H1 (cell line): ENCODE measurements around the gene FGF23. TPM values are rescaled to one million over a fixed set of nuclear protein-coding genes. Genes with fewer than 3 reads are reported as not detected.

Experiments
- CTCF ChIA-PET: fragments of 300-600 bp; sonication (Branson Sonifier 250); formaldehyde crosslinking; loops from one replicate; lab custom pipeline; 2021; ENCODE audit not compliant: partially characterized antibody; lab: Charles Lee
- POLR2A ChIA-PET: fragments of 300-600 bp; sonication (Branson Sonifier 250); formaldehyde crosslinking; loops from one replicate; lab custom pipeline; 2021; ENCODE audit warnings: inconsistent platforms; ENCODE audit not compliant: partially characterized antibody; lab: Charles Lee
- DNase-seq, 2 experiments: peaks; one replicate each; pipeline versions ENCODE4 v3.0.0 to v3.0.0-alpha.2; 2010 to 2022; ENCODE audit warnings: low spot score in 2 of 2, low read depth in 1 of 2, mixed read lengths in 1 of 2
- FAIRE-seq: peaks from 2 replicates; lab custom pipeline; 2011; peaks lifted over from hg19 to GRCh38; lab: Jason Lieb, UNC
- H2AFZ ChIP-seq: 2 replicates; pipeline ENCODE4 v1.8.1; 2012; ENCODE audit warnings: low read length, inconsistent platforms
- H2AK5ac ChIP-seq: 2 replicates; pipeline ENCODE4 v1.6.1; 2013; ENCODE audit warnings: low read depth, low read length
- H2BK120ac ChIP-seq: replicated peaks from 2 replicates; pipeline ENCODE3; 2013; ENCODE audit warnings: low read depth, low read length, inconsistent platforms
- H2BK12ac ChIP-seq: 2 replicates; pipeline ENCODE4 v1.6.1; 2013; ENCODE audit warnings: low read depth, low read length
- H2BK15ac ChIP-seq: 2 replicates; pipeline ENCODE4 v1.6.1; 2013; ENCODE audit warnings: low read length
- H2BK20ac ChIP-seq: 2 replicates; pipeline ENCODE4 v1.6.1; 2013; ENCODE audit warnings: low read length
- H2BK5ac ChIP-seq: 2 replicates; pipeline ENCODE4 v1.6.1; 2013; ENCODE audit warnings: low read depth, low read length
- H3K14ac ChIP-seq: 2 replicates; pipeline ENCODE4 v1.6.1; 2013; ENCODE audit warnings: inconsistent platforms; ENCODE audit not compliant: insufficient read length
- H3K18ac ChIP-seq: 2 replicates; pipeline ENCODE4 v1.6.1; 2013; ENCODE audit warnings: low read length; ENCODE audit errors: extremely low read depth
- H3K23ac ChIP-seq: 2 replicates; pipeline ENCODE4 v1.6.1; 2013; ENCODE audit warnings: inconsistent platforms; ENCODE audit not compliant: insufficient read length
- H3K23me2 ChIP-seq: 2 replicates; pipeline ENCODE4 v1.6.1; 2013; ENCODE audit warnings: low read depth, low read length
- H3K27ac ChIP-seq: 2 replicates; pipeline ENCODE4 v1.6.1; 2011; ENCODE audit warnings: low read depth, low read length, inconsistent platforms
- H3K27me3 ChIP-seq, 4 experiments: replicated peaks in 1 of 4; 1 replicate in 1 of 4; 2 replicates in 3 of 4; pipeline versions ENCODE4 v1.6.1 to v1.8.1; 2011 to 2013; ENCODE audit warnings: low read length in 3 of 4, mild to moderate bottlenecking in 3 of 4, inconsistent platforms in 2 of 4, mixed read lengths in 2 of 4, moderate library complexity in 1 of 4; ENCODE audit not compliant: control insufficient read depth in 3 of 4, insufficient read depth in 3 of 4; ENCODE audit errors: extremely low read depth in 1 of 4
- H3K36me3 ChIP-seq, 4 experiments: 2 replicates each; pipeline versions ENCODE4 v1.6.1 to v1.8.1; 2011 to 2013; ENCODE audit warnings: mild to moderate bottlenecking in 4 of 4, low read length in 3 of 4, moderate library complexity in 2 of 4, control low read depth in 1 of 4, inconsistent platforms in 1 of 4; ENCODE audit not compliant: insufficient read depth in 4 of 4, control insufficient read depth in 2 of 4
- H3K4ac ChIP-seq: replicated peaks from 2 replicates; pipeline ENCODE3; 2013; ENCODE audit warnings: low read length, low read depth, mixed read lengths, inconsistent platforms; ENCODE audit not compliant: insufficient read length
- H3K4me1 ChIP-seq, 4 experiments: replicated peaks in 1 of 4; 1 replicate in 1 of 4; 2 replicates in 3 of 4; pipeline versions ENCODE4 v1.6.1 to v1.8.1; 2011 to 2013; ENCODE audit warnings: low read length in 3 of 4, inconsistent platforms in 2 of 4, mixed read lengths in 1 of 4; ENCODE audit not compliant: insufficient read depth in 4 of 4, control insufficient read depth in 3 of 4
- H3K4me2 ChIP-seq, 2 experiments: 2 replicates each; pipeline versions ENCODE4 v1.6.1 to v1.8.1; 2011 to 2013; ENCODE audit warnings: low read depth in 2 of 2, low read length in 2 of 2, control low read depth in 1 of 2, inconsistent platforms in 1 of 2, mild to moderate bottlenecking in 1 of 2; ENCODE audit not compliant: insufficient read depth in 1 of 2
- H3K4me3 ChIP-seq, 4 experiments: fragments of 200-600, 300-600 bp in 1 of 4; sonication (generic), shearing (Covaris generic), sonication (Bioruptor Twin) in 1 of 4; 2 replicates each; pipeline versions ENCODE4 v1.5.1 to v1.8.1; 2011 to 2016; ENCODE audit warnings: low read length in 4 of 4, low read depth in 3 of 4, control low read depth in 2 of 4, inconsistent platforms in 2 of 4, mild to moderate bottlenecking in 2 of 4, mixed read lengths in 1 of 4, moderate library complexity in 1 of 4; ENCODE audit not compliant: insufficient read depth in 2 of 4; ENCODE audit errors: extremely low read depth in 1 of 4
- H3K56ac ChIP-seq: replicated peaks from 2 replicates; pipeline ENCODE3; 2013; ENCODE audit warnings: low read depth, mild to moderate bottlenecking, mixed read lengths, low read length, inconsistent platforms; ENCODE audit not compliant: insufficient read length
- H3K79me1 ChIP-seq: 2 replicates; pipeline ENCODE4 v1.6.1; 2013; ENCODE audit warnings: low read depth, low read length, control low read depth
- H3K79me2 ChIP-seq, 2 experiments: 2 replicates each; pipeline versions ENCODE4 v1.6.1 to v1.8.1; 2012 to 2013; ENCODE audit warnings: low read length in 2 of 2, mild to moderate bottlenecking in 2 of 2, inconsistent platforms in 1 of 2; ENCODE audit not compliant: insufficient read depth in 2 of 2, control insufficient read depth in 1 of 2
- H3K9ac ChIP-seq, 4 experiments: replicated peaks in 1 of 4; 1 replicate in 1 of 4; 2 replicates in 3 of 4; pipeline versions ENCODE4 v1.6.1 to v1.8.1; 2011 to 2013; ENCODE audit warnings: low read depth in 3 of 4, low read length in 3 of 4, control low read depth in 2 of 4, mild to moderate bottlenecking in 2 of 4, moderate library complexity in 2 of 4, inconsistent platforms in 1 of 4; ENCODE audit errors: extremely low read depth in 1 of 4
- H3K9me3 ChIP-seq, 2 experiments: 2 replicates each; pipeline versions ENCODE4 v1.6.1 to v1.8.1; 2012 to 2013; ENCODE audit warnings: mild to moderate bottlenecking in 2 of 2, moderate library complexity in 2 of 2, control low read depth in 1 of 2, inconsistent platforms in 1 of 2, low read depth in 1 of 2, low read length in 1 of 2, mixed read lengths in 1 of 2; ENCODE audit not compliant: insufficient read depth in 2 of 2
- H4K20me1 ChIP-seq, 2 experiments: replicated peaks in 1 of 2; 2 replicates each; pipeline versions ENCODE3 to v1.8.1; 2011 to 2013; ENCODE audit warnings: inconsistent platforms in 2 of 2, low read length in 2 of 2, mild to moderate bottlenecking in 1 of 2; ENCODE audit not compliant: insufficient read depth in 2 of 2, control insufficient read depth in 1 of 2
- H4K5ac ChIP-seq: 2 replicates; pipeline ENCODE4 v1.6.1; 2013; ENCODE audit warnings: low read length, low read depth, mixed read lengths, inconsistent platforms; ENCODE audit not compliant: insufficient read length
- H4K8ac ChIP-seq: 2 replicates; pipeline ENCODE4 v1.8.0; 2013; ENCODE audit warnings: mild to moderate bottlenecking, moderate library complexity, low read length, inconsistent platforms; ENCODE audit not compliant: insufficient read depth; ENCODE audit errors: extremely low read depth
- H4K91ac ChIP-seq: replicated peaks from 2 replicates; pipeline ENCODE3; 2013; ENCODE audit warnings: low read length, mixed read lengths, inconsistent platforms; ENCODE audit not compliant: insufficient read length
- YY1 ChIP-seq: IDR thresholded peaks from 2 replicates; pipeline ENCODE4 v1.6.1; 2011; ENCODE audit warnings: low read depth, mild to moderate bottlenecking, low read length
- WGBS, 2 experiments: shearing (Covaris generic) in 1 of 2; methylation state at CpG; one replicate each; pipeline versions ENCODE4 v1.1.6 to v1.1.7; 2013 to 2015; ENCODE audit warnings: low lambda C conversion rate in 2 of 2, mixed read lengths in 2 of 2, inconsistent platforms in 1 of 2, low coverage in 1 of 2, missing lambda C conversion rate in 1 of 2; ENCODE audit not compliant: insufficient replicate concordance in 2 of 2, insufficient coverage in 1 of 2, insufficient read length in 1 of 2; ENCODE audit errors: extremely low coverage in 1 of 2, missing lambda C conversion rate in 1 of 2; 5-methylcytosine and 5-hydroxymethylcytosine counted together
- polyA plus RNA-seq, 7 experiments: library from polyadenylated mRNA; depleted of rRNA in 3 of 7; stranded (reverse) in 5 of 7; unstranded in 2 of 7; fragments of >200 nt in 5 of 7; fragments of 200-250 nt in 2 of 7; gene quantifications; 1 replicate in 5 of 7; 2 replicates in 1 of 7; 4 replicates in 1 of 7; pipeline versions ENCODE4 v1.2.1 to v1.2.3, GENCODE V29; 2011 to 2013; ENCODE audit warnings: missing spikeins in 2 of 7, mixed read lengths in 2 of 7
- total RNA-seq: library from RNA; stranded (reverse); fragmentation: NEBNext Ultra II Directional; extraction: Animal tissue kit (Norgen Biotek cat#: 25700); gene quantifications from 2 replicates; pipeline ENCODE4 v1.2.1, GENCODE V29; 2021
- TF ChIP-seq, protein P1 (sequence below): IDR thresholded peaks from 2 replicates; pipeline ENCODE4 v1.6.1; 2011; ENCODE audit warnings: low read depth, mild to moderate bottlenecking, low read length; ENCODE audit not compliant: insufficient read depth

The FGF23 gene
- total and polyA plus RNA-seq, 2 of the 8 experiments (the other 6 are each of a cell fraction or from before 2014, with no cell fraction given) = 0.35 to 0.67 TPM

DNA sequence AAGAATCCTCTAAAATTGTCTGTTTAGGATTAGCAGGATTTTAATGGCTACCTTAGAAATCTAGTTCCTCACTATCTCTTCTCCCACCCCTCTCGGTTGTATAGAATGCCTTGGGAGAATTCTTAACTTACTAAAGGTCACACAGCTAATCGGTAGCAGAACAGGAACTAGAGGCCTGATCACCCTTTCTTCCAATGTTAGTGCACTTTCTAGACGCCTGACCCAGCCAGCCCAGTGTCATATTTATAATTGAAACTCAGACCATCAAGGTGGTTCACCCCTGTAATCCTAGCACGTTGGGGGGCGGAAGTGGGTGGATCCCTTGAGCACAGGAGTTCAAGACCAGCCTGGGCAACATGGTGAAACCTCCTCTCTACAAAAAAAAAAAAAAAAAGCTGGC, 56.8 kb downstream of the FGF23 start:
- peak overlapping the region; percentile 69 to 84; a peak in 2 of 4 replicates for H3K4me2 ChIP-seq
- H2AFZ ChIP-seq = no peak overlapping the region
- H3K79me2 ChIP-seq = peaks cover 0 to 47% of the 10 kb centered on the region in 2 experiments; a peak in 2 of 4 replicates
- H3K18ac ChIP-seq = no peak overlapping the region
- H3K23ac ChIP-seq = no peak overlapping the region
- no peak overlapping the region for H4K91ac ChIP-seq
- 88% methylated on average over 5 of the region's 5 CpGs; no CpG with 5 or more reads in 1 of the 2 experiments for WGBS, 2 experiments
- H3K23me2 ChIP-seq = peaks cover 13% of the 10 kb centered on the region; the same call in 1 of the 2 replicates
- H3K9me3 ChIP-seq = no peaks in the 10 kb centered on the region; a peak in 1 of 4 replicates
- TF ChIP-seq, protein P1, sequence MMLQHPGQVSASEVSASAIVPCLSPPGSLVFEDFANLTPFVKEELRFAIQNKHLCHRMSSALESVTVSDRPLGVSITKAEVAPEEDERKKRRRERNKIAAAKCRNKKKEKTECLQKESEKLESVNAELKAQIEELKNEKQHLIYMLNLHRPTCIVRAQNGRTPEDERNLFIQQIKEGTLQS = no peak
- no peak for TF ChIP-seq YY1
- ChIA-PET CTCF (interaction anchor here (0.5 to 0.9 kb wide), 3 partner anchors 218 to 443 kb away, joined by 3 to 4 read pairs (median 3); no protein-coding TSS in a partner anchor), POLR2A (interaction anchor here (1.1 to 3.3 kb wide), 5 partner anchors 8 to 51 kb away, joined by 3 to 16 read pairs (median 6); partner anchors contain the start of gene CCND2)
- no peak overlapping the region for H3K56ac ChIP-seq
- peak overlapping the region in 1 of 4 experiments; percentile 89; a peak in 1 of 8 replicates for H3K4me3 ChIP-seq
- H3K9ac ChIP-seq = no peak overlapping the region
- H3K4ac ChIP-seq = no peak overlapping the region
- H2BK12ac ChIP-seq = no peak overlapping the region
- H2AK5ac ChIP-seq = no peak overlapping the region
- no peak overlapping the region for H2BK15ac ChIP-seq
- no peak overlapping the region for H3K14ac ChIP-seq
- H3K27me3 ChIP-seq = peaks cover 0 to 3% (median 0%) of the 10 kb centered on the region in 4 experiments; a peak in 2 of 7 replicates
- H4K8ac ChIP-seq = no peak overlapping the region
- H3K27ac ChIP-seq = no peak overlapping the region
- peaks cover 3% of the 10 kb centered on the region; the same call in 1 of the 2 replicates for H3K79me1 ChIP-seq
- peaks cover 0 to 6% (median 1%) of the 10 kb centered on the region in 4 experiments; a peak in 4 of 7 replicates for H3K4me1 ChIP-seq
- peaks cover 2 to 6% (median 3%) of the 10 kb centered on the region in 4 experiments; a peak in 4 of 8 replicates for H3K36me3 ChIP-seq
- H4K20me1 ChIP-seq = no peaks in the 10 kb centered on the region
- H2BK5ac ChIP-seq = no peak overlapping the region
- no peak overlapping the region for H2BK120ac ChIP-seq
- FAIRE-seq = no peak
- no peak overlapping the region for H4K5ac ChIP-seq
- H2BK20ac ChIP-seq = no peak overlapping the region
- no peak for DNase-seq
